Nephron (organoid): ENCODE measurements around the gene FGGY.
A peak's percentile ranks its signal among the peaks of the same experiment; 100 is the strongest.
"Not testable (repeated sequence)": the region's sequence is repeated elsewhere in the genome, so short reads cannot be mapped to it uniquely, and the experiment has no call there.

Experiments used
- H3K27ac Mint-ChIP-seq, 3 experiments: 2 replicates each; pipeline ENCODE4 v1.8.0; 2020; ENCODE audit warnings: mixed read lengths in 3 of 3, mild to moderate bottlenecking in 2 of 3, moderate library complexity in 1 of 3
- H3K27me3 Mint-ChIP-seq: 2 replicates; pipeline ENCODE4 v1.8.0; 2021; ENCODE audit warnings: low read depth, mild to moderate bottlenecking, moderate library complexity, mixed read lengths
- H3K36me3 Mint-ChIP-seq: 2 replicates; pipeline ENCODE4 v1.8.0; 2020; ENCODE audit warnings: low read depth, mixed read lengths
- H3K4me1 Mint-ChIP-seq: 2 replicates; pipeline ENCODE4 v1.8.0; 2020; ENCODE audit warnings: mixed read lengths
- H3K4me3 Mint-ChIP-seq, 3 experiments: 2 replicates each; pipeline ENCODE4 v1.8.0; 2020; ENCODE audit warnings: mild to moderate bottlenecking in 3 of 3, mixed read lengths in 3 of 3, moderate library complexity in 2 of 3
- H3K9me3 Mint-ChIP-seq: 2 replicates; pipeline ENCODE4 v1.8.0; 2020; ENCODE audit warnings: mixed read lengths
- CTCF ChIP-seq, 3 experiments: fragments of 200-600 bp; sonication (generic); IDR thresholded peaks; one replicate each; pipeline ENCODE4 v1.5.0; 2021; ENCODE audit warnings: antibody characterized with exemption in 3 of 3; ENCODE audit not compliant: unreplicated experiment in 3 of 3

Gene FGGY

GRCh38 chr1:59706303-59706599, 409.4 kb downstream of the FGGY start:
- Mint-ChIP-seq H3K9me3 (peaks cover 9% of the 10 kb centered on the region), H3K36me3 (peaks cover 10% of the 10 kb centered on the region), H3K27me3 (no peaks in the 10 kb centered on the region), H3K4me1 (peaks cover 56% of the 10 kb centered on the region), H3K4me3 (no peak overlapping the region), H3K27ac (peak overlapping the region in 2 of 3 experiments; percentile 17 to 63)
- no peak for TF ChIP-seq CTCF (IDR thresholded peaks at IDR 0.05; ENCODE audit: unreplicated experiment in 3 of 3)

GRCh38 chr1:59707178-59707791, 410.4 kb downstream of the FGGY start:
- no peak overlapping the region for H3K4me3 Mint-ChIP-seq
- no peak for TF ChIP-seq CTCF (IDR thresholded peaks at IDR 0.05; ENCODE audit: unreplicated experiment in 3 of 3)
- H3K4me1 Mint-ChIP-seq, result peaks cover 58% of the 10 kb centered on the region
- peaks cover 21% of the 10 kb centered on the region for H3K36me3 Mint-ChIP-seq
- H3K27me3 Mint-ChIP-seq, result peaks cover 5% of the 10 kb centered on the region
- H3K9me3 Mint-ChIP-seq, result peaks cover 15% of the 10 kb centered on the region
- H3K27ac Mint-ChIP-seq, result peak overlapping the region; percentile 60 to 87 (median 82)

GRCh38 chr1:59709333-59709732, 412.4 kb downstream of the FGGY start:
- Mint-ChIP-seq H3K9me3 (peaks cover 15% of the 10 kb centered on the region), H3K27me3 (peaks cover 5% of the 10 kb centered on the region), H3K4me1 (peaks cover 48% of the 10 kb centered on the region), H3K27ac (no peak overlapping the region), H3K4me3 (no peak overlapping the region), H3K36me3 (peaks cover 21% of the 10 kb centered on the region)
- TF ChIP-seq CTCF (IDR thresholded peaks at IDR 0.05; ENCODE audit: unreplicated experiment in 3 of 3), result no peak

- Mint-ChIP-seq H3K4me1 (peaks cover 44% of the 10 kb centered on the region), H3K36me3 (peaks cover 21% of the 10 kb centered on the region), H3K27ac (peak overlapping the region in 1 of 3 experiments; percentile 22), H3K9me3 (peaks cover 15% of the 10 kb centered on the region)
- not testable (repeated sequence) for H3K27me3 Mint-ChIP-seq, H3K4me3 Mint-ChIP-seq
Observed at GRCh38 chr1:59710920-59711319, 414.0 kb downstream of the FGGY start.

GRCh38 chr1:59714219-59714618, 417.3 kb downstream of the FGGY start:
- TF ChIP-seq CTCF (IDR thresholded peaks at IDR 0.05; ENCODE audit: unreplicated experiment in 3 of 3), result no peak
- peak overlapping the region; percentile 30 to 48 (median 31) for H3K27ac Mint-ChIP-seq
- H3K36me3 Mint-ChIP-seq, result peaks cover 21% of the 10 kb centered on the region
- H3K9me3 Mint-ChIP-seq, result peaks cover 12% of the 10 kb centered on the region
- peaks cover 10% of the 10 kb centered on the region for H3K27me3 Mint-ChIP-seq
- peaks cover 46% of the 10 kb centered on the region for H3K4me1 Mint-ChIP-seq
- H3K4me3 Mint-ChIP-seq, result no peak overlapping the region

- Mint-ChIP-seq H3K4me1 (peaks cover 46% of the 10 kb centered on the region), H3K36me3 (peaks cover 17% of the 10 kb centered on the region), H3K9me3 (peaks cover 12% of the 10 kb centered on the region), H3K27ac (peak overlapping the region; percentile 30 to 48 (median 31)), H3K27me3 (peaks cover 10% of the 10 kb centered on the region), H3K4me3 (no peak overlapping the region)
- no peak for TF ChIP-seq CTCF (IDR thresholded peaks at IDR 0.05; ENCODE audit: unreplicated experiment in 3 of 3)
Observed at GRCh38 chr1:59714966-59715365, 418.1 kb downstream of the FGGY start.
